Panc1 (cell line): ENCODE data around the gene WDR5. TPM values are rescaled to one million over a fixed set of nuclear protein-coding genes. Genes with fewer than 3 reads are reported as not detected.

Experiments
- ATAC-seq: fragments of 200-7000 bp; cut with Tn5 transposase; 2 replicates; pipeline ENCODE4 v1.9.1; 2020; ENCODE audit warnings: mild to moderate bottlenecking, moderate library complexity
- Bru-seq: library from RNA; stranded (reverse); fragments of 400-500 nt; gene quantifications from one replicate; lab custom pipeline; 2021; lab: Mats Ljungman, UMichigan
- BruChase-seq, 2 experiments: library from RNA; stranded (reverse); fragments of 400-500 nt; gene quantifications; one replicate each; lab custom pipeline; 2021; lab: Mats Ljungman, UMichigan
- BruUV-seq: library from RNA; stranded (reverse); fragments of 400-500 nt; replicated peaks from 2 replicates; lab custom pipeline; 2021; lab: Mats Ljungman, UMichigan
- CTCF ChIA-PET: fragments of 300-600 bp; sonication (Branson Sonifier 250); formaldehyde crosslinking; loops from one replicate; lab custom pipeline; 2022; ENCODE audit warnings: antibody characterized with exemption; lab: Charles Lee
- POLR2A ChIA-PET: fragments of 300-600 bp; sonication (Branson Sonifier 250); formaldehyde crosslinking; loops from one replicate; lab custom pipeline; 2022; ENCODE audit warnings: antibody characterized with exemption; lab: Charles Lee
- DNase-seq: peaks from one replicate; pipeline ENCODE4 v3.0.0-alpha.2; 2010; ENCODE audit warnings: low read depth, low spot score
- H3K27ac ChIP-seq: 2 replicates; pipeline ENCODE4 v1.5.1; 2011; ENCODE audit warnings: mild to moderate bottlenecking, low read length, inconsistent platforms
- H3K27me3 ChIP-seq: fragments of 200-500 bp; sonication (Bioruptor generic); 2 replicates; pipeline ENCODE4 v1.6.0; 2014; ENCODE audit warnings: low read length, inconsistent platforms; ENCODE audit not compliant: control insufficient read depth, insufficient read depth
- H3K36me3 ChIP-seq: fragments of 200-500 bp; sonication (Bioruptor generic); 2 replicates; pipeline ENCODE4 v1.5.1; 2014; ENCODE audit warnings: inconsistent platforms, mild to moderate bottlenecking, low read length, moderate library complexity; ENCODE audit not compliant: control insufficient read depth, insufficient read depth
- H3K4me1 ChIP-seq: 2 replicates; pipeline ENCODE4 v1.5.1; 2011; ENCODE audit warnings: inconsistent platforms, mild to moderate bottlenecking, low read length, moderate library complexity; ENCODE audit not compliant: control insufficient read depth, insufficient read depth
- H3K4me3 ChIP-seq, 2 experiments: 2 replicates each; pipeline ENCODE4 v1.5.1; 2011 to 2012; ENCODE audit warnings: low read depth in 2 of 2, low read length in 2 of 2, mild to moderate bottlenecking in 2 of 2, inconsistent platforms in 1 of 2, moderate library complexity in 1 of 2
- H3K9me3 ChIP-seq: fragments of 200-500 bp; sonication (Bioruptor generic); 2 replicates; pipeline ENCODE4 v1.5.1; 2014; ENCODE audit warnings: low read depth, mild to moderate bottlenecking, inconsistent platforms, low read length, moderate library complexity; ENCODE audit not compliant: control insufficient read depth, insufficient read depth
- POLR2AphosphoS5 ChIP-seq: IDR thresholded peaks from 2 replicates; pipeline ENCODE4 v1.6.1; 2012; ENCODE audit warnings: mild to moderate bottlenecking, low read depth, low read length, moderate library complexity
- SIN3A ChIP-seq: IDR thresholded peaks from 2 replicates; pipeline ENCODE4 v1.6.1; 2012; ENCODE audit warnings: low read depth, mild to moderate bottlenecking, low read length, moderate library complexity, borderline replicate concordance; ENCODE audit not compliant: insufficient read depth
- TCF7L2 ChIP-seq: IDR thresholded peaks from 2 replicates; pipeline ENCODE4 v1.6.1; 2011; ENCODE audit warnings: mild to moderate bottlenecking, low read depth, low read length, inconsistent platforms
- in situ Hi-C: cut with HindIII; loops from 2 replicates; pipeline ENCODE4 v1.10.0; 2016; ENCODE audit warnings: low sequenced_read_pairs, low pct_unique_long_range_greater_than_20kb
- intact Hi-C: fragments of 100-400 bp; cut with micrococcal nuclease; formaldehyde crosslinking; loops from one replicate; pipeline ENCODE4 v1.10.0; 2022; ENCODE audit not compliant: unreplicated experiment
- long read RNA-seq: library from polyadenylated mRNA; unstranded; transcript quantifications from one replicate; pipeline ENCODE4 v2.0.0, GENCODE V29; 2021; ENCODE audit not compliant: unreplicated experiment
- polyA plus RNA-seq: library from polyadenylated mRNA; unstranded; fragments of >200 nt; gene quantifications from one replicate; pipeline ENCODE4 v1.2.1, GENCODE V29; 2012; ENCODE audit warnings: missing spikeins; ENCODE audit not compliant: insufficient read length
- total RNA-seq: library from RNA; stranded (reverse); gene quantifications from one replicate; pipeline ENCODE4 v1.2.1, GENCODE V29; 2021; ENCODE audit not compliant: unreplicated experiment
- TF ChIP-seq, protein P1 (sequence below), 2 experiments: IDR thresholded peaks; 2 replicates each; pipeline ENCODE4 v1.6.1; 2011 to 2012; ENCODE audit warnings: low read depth in 2 of 2, control low read depth in 1 of 2, low read length in 1 of 2, mild to moderate bottlenecking in 1 of 2, moderate library complexity in 1 of 2; ENCODE audit not compliant: insufficient read depth in 1 of 2
- TF ChIP-seq, protein P2 (sequence below): fragments of 450-650 bp; IDR thresholded peaks from 2 replicates; pipeline ENCODE4 v1.5.1; 2017; ENCODE audit warnings: mild to moderate bottlenecking

The WDR5 gene
- total RNA-seq (36.9 TPM), Bru-seq, nascent RNA (percentile 70 among the genes with signal in this experiment), BruChase-seq, experiment 1, labeled RNA remaining after a 2-hour chase (percentile 86 among the genes with signal in this experiment), BruChase-seq, experiment 2, labeled RNA remaining after a 6-hour chase (percentile 86 among the genes with signal in this experiment)
- 30.5 TPM for polyA plus RNA-seq
- long read RNA-seq, transcript WDR5-201 (14 exons, 3,151 nt) = major isoform, 15 of 62 reads
- long read RNA-seq, partial matches to known transcripts = 8 of 62 reads
- long read RNA-seq, other reads (novel, unspliced or antisense) = 39 of 62 reads

DNA sequence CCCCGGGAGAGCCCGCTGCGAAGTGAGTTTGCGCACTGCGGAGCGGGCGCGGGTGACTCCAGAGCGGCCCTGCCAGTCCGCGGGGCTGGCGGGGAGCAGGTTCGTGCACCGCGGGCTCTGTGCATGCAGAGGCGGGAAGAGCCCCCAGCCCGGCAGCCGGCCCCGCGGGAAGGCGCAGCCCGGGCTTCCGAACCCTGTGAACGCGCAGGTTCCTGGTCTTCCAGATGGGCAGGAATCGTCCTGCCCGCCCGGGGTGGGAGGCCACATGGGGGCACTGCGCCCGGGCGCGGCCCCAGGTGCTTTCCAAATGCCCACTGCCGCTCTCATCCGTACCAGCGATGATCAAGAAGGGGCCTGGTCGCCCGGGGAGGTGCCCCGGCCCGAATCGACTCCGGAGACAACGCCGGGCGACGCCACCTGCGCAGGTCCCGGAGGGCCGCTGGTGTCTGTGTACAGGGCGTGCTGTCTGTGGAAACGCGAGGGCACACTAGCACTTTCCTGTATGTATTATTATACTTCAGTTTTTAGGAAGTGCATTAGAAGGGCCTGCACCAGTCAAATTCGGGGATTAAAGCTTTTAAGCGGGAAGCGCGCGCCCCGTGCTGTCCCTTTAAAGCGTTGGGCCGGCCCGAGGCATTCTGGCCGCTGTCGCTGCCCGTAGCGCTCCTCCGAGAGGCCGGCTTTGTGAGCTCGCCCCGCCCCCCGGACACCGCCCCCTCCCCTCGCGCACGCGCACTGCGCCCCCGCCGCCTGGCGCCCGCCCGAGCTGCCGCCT, at the start of gene WDR5:
Gene WDR5, plus strand, starts transcription at position 740 of the 775 bp plus-strand sequence. CDS start 3,796 bp downstream, outside the sequence.
- Histone ChIP-seq H3K27me3 (no peaks in the 10 kb centered on the region), H3K9me3 (no peaks in the 10 kb centered on the region), H3K4me1 (peaks cover 16% of the 10 kb centered on the region), H3K4me3 (peak within 1 kb of the TSS; percentile 75 to 87), H3K36me3 (peaks cover 2% of the 10 kb centered on the region; the same call in 1 of the 2 replicates), H3K27ac (peak within 1 kb of the TSS; percentile 83)
- DNase-seq (peak; percentile 33), ATAC-seq (peak; percentile 81)
- intact Hi-C loops (no loop called here), in situ Hi-C loops (no loop called here)
- ChIA-PET CTCF (no interaction called here), POLR2A (interaction anchor here (0.6 kb wide), 2 partner anchors 168 to 240 kb away, joined by 3 to 6 read pairs; no protein-coding TSS in a partner anchor)
- TF ChIP-seq, protein P1, sequence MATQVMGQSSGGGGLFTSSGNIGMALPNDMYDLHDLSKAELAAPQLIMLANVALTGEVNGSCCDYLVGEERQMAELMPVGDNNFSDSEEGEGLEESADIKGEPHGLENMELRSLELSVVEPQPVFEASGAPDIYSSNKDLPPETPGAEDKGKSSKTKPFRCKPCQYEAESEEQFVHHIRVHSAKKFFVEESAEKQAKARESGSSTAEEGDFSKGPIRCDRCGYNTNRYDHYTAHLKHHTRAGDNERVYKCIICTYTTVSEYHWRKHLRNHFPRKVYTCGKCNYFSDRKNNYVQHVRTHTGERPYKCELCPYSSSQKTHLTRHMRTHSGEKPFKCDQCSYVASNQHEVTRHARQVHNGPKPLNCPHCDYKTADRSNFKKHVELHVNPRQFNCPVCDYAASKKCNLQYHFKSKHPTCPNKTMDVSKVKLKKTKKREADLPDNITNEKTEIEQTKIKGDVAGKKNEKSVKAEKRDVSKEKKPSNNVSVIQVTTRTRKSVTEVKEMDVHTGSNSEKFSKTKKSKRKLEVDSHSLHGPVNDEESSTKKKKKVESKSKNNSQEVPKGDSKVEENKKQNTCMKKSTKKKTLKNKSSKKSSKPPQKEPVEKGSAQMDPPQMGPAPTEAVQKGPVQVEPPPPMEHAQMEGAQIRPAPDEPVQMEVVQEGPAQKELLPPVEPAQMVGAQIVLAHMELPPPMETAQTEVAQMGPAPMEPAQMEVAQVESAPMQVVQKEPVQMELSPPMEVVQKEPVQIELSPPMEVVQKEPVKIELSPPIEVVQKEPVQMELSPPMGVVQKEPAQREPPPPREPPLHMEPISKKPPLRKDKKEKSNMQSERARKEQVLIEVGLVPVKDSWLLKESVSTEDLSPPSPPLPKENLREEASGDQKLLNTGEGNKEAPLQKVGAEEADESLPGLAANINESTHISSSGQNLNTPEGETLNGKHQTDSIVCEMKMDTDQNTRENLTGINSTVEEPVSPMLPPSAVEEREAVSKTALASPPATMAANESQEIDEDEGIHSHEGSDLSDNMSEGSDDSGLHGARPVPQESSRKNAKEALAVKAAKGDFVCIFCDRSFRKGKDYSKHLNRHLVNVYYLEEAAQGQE (IDR thresholded peaks at IDR 0.05; ENCODE audit: insufficient read depth in 1 of 2, low read depth in 2 of 2, low read length in 1 of 2) = no peak
- no peak for TF ChIP-seq SIN3A
- peak; percentile 28; the same call in 1 of the 2 replicates for TF ChIP-seq POLR2AphosphoS5
- TF ChIP-seq TCF7L2 = no peak
- no TSS peak for BruUV-seq

DNA sequence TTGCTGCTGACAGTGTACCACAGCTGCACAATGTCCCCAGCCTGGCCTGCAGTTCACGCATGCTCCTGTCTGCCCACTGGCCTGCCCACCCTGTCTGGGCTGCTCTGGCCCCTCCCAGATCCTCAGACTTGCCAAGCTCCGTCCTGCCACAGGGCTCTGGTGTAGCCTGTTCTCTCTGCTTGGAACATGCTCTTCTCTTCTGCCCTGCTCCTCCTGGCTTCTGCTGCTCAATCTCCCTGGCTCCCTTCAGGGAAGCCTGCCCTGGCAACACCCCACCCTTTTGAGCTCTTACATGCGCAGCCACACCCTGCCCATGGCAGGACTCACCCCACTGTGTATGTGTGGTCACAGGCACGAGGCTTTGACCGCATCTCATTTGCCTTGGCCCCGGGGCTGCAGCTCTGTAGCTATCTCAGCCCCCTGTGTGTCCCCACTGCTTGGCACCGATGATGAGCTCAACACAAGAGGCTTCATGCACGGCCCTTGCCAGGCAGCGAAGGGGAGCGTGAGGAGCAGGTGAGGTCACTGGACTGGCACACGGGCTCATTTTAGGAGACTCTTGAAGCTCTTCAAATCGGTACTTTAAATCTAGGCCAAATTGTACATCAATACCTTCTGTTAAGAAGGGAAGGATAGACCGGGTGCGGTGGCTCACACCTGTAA, 47.7 kb upstream of the WDR5 start:
- no peak for TF ChIP-seq POLR2AphosphoS5
- no peak for TF ChIP-seq TCF7L2
- TF ChIP-seq, protein P2, sequence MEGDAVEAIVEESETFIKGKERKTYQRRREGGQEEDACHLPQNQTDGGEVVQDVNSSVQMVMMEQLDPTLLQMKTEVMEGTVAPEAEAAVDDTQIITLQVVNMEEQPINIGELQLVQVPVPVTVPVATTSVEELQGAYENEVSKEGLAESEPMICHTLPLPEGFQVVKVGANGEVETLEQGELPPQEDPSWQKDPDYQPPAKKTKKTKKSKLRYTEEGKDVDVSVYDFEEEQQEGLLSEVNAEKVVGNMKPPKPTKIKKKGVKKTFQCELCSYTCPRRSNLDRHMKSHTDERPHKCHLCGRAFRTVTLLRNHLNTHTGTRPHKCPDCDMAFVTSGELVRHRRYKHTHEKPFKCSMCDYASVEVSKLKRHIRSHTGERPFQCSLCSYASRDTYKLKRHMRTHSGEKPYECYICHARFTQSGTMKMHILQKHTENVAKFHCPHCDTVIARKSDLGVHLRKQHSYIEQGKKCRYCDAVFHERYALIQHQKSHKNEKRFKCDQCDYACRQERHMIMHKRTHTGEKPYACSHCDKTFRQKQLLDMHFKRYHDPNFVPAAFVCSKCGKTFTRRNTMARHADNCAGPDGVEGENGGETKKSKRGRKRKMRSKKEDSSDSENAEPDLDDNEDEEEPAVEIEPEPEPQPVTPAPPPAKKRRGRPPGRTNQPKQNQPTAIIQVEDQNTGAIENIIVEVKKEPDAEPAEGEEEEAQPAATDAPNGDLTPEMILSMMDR = no peak
- no peak for TF ChIP-seq SIN3A
- TF ChIP-seq, protein P1 (IDR thresholded peaks at IDR 0.05; ENCODE audit: insufficient read depth in 1 of 2, low read depth in 2 of 2, low read length in 1 of 2) = no peak
- H3K27ac ChIP-seq = no peak overlapping the region
- POLR2A ChIA-PET = no interaction called here
- ATAC-seq (no peak), DNase-seq (no peak)
- H3K4me3 ChIP-seq = no peak overlapping the region
- BruUV-seq = no TSS peak
- CTCF ChIA-PET = no interaction called here
- in situ Hi-C loops = no loop called here
- H3K9me3 ChIP-seq = no peaks in the 10 kb centered on the region
- intact Hi-C loops = no loop called here
- no peaks in the 10 kb centered on the region for H3K4me1 ChIP-seq
- no peaks in the 10 kb centered on the region for H3K36me3 ChIP-seq
- 0 out of 2 replicates have a peak, but pooled peaks cover under 1% of the 10 kb centered on the region for H3K27me3 ChIP-seq
